ENCODE data around the gene CDK19. TPM values are rescaled to one million over a fixed set of nuclear protein-coding genes. Genes with fewer than 3 reads are reported as not detected.
"Not testable (repeated sequence)": the region's sequence is repeated elsewhere in the genome, so short reads cannot be mapped to it uniquely, and the experiment has no call there.

The CDK19 gene
- total and polyA plus RNA-seq, 4 experiments from 2014 or later: 1.0 to 24.3 (median 13.2) TPM

GRCh38 chr6:110748453-110748852 is 66.8 kb downstream of the CDK19 start:
- H3K27me3 ChIP-seq (ENCODE audit: insufficient read depth, low read length): no peaks in the 10 kb centered on the region

GRCh38 chr6:110746680-110747079 is 68.6 kb downstream of the CDK19 start:
- Mint-ChIP-seq H3K36me3 (peaks cover 21 to 32% of the 10 kb centered on the region in 2 donors), H3K4me3 (no peak overlapping the region), H3K27ac (peak overlapping the region in 1 of 7 donors; percentile 41), H3K4me1 (peaks cover 0 to 4% (median 2%) of the 10 kb centered on the region in 4 donors), H3K27me3 (no peaks in the 10 kb centered on the region), H3K9me3 (peaks cover 0 to 23% (median 18%) of the 10 kb centered on the region in 8 donors)
- H3K9me3 ChIP-seq (ENCODE audit: control insufficient read depth in 1 of 2, low read length in 2 of 2): no peaks in the 10 kb centered on the region
- no peak overlapping the region for H3K4me3 ChIP-seq (ENCODE audit: low read length in 2 of 2)
- no peak overlapping the region for H3K27ac ChIP-seq (ENCODE audit: low read depth, low read length)
- no peaks in the 10 kb centered on the region for H3K27me3 ChIP-seq (ENCODE audit: insufficient read depth, low read length)
- no peaks in the 10 kb centered on the region for H3K4me1 ChIP-seq (ENCODE audit: insufficient read depth, low read length)
- H3K36me3 ChIP-seq (ENCODE audit: insufficient read depth, low read length): no peaks in the 10 kb centered on the region
- intact Hi-C loops (cut with micrococcal nuclease): no loop called here
- ChIA-PET CTCF (ENCODE audit: partially characterized antibody) (no interaction called here), POLR2A (ENCODE audit: partially characterized antibody) (interaction anchor here (0.6 kb wide), 1 partner anchor 202 kb away, joined by 3 read pairs; no protein-coding TSS in a partner anchor)
- no peak for DNase-seq

More at GRCh38 chr6:110748453-110748852, 66.8 kb downstream of the CDK19 start:
- no peak overlapping the region for H3K4me3 Mint-ChIP-seq
- H3K4me3 ChIP-seq (ENCODE audit: low read length in 2 of 2): no peak overlapping the region
- intact Hi-C loops (cut with micrococcal nuclease): no loop called here
- no peak for DNase-seq
- H3K9me3 Mint-ChIP-seq: peaks cover 0 to 7% (median under 1%) of the 10 kb centered on the region in 8 donors
- H3K36me3 Mint-ChIP-seq: peaks cover 7 to 15% of the 10 kb centered on the region in 2 donors
- peaks cover 0 to 5% (median 2%) of the 10 kb centered on the region in 4 donors for H3K4me1 Mint-ChIP-seq
- H3K9me3 ChIP-seq (ENCODE audit: control insufficient read depth in 1 of 2, low read length in 2 of 2): no peaks in the 10 kb centered on the region
- POLR2A ChIA-PET (ENCODE audit: partially characterized antibody): no interaction called here
- no peak overlapping the region for H3K27ac ChIP-seq (ENCODE audit: low read depth, low read length)
- H3K27ac Mint-ChIP-seq: no peak overlapping the region
- no peaks in the 10 kb centered on the region for H3K36me3 ChIP-seq (ENCODE audit: insufficient read depth, low read length)
- H3K27me3 Mint-ChIP-seq: no peaks in the 10 kb centered on the region
- H3K4me1 ChIP-seq (ENCODE audit: insufficient read depth, low read length): no peaks in the 10 kb centered on the region
- CTCF ChIA-PET (ENCODE audit: partially characterized antibody): interaction anchor here (1.3 kb wide), 1 partner anchor 130 kb away, joined by 3 read pairs; no protein-coding TSS in a partner anchor

GRCh38 chr6:110744991-110745390 is 70.3 kb downstream of the CDK19 start:
- Histone ChIP-seq H3K4me1 (ENCODE audit: insufficient read depth, low read length) (no peaks in the 10 kb centered on the region), H3K36me3 (ENCODE audit: insufficient read depth, low read length) (no peaks in the 10 kb centered on the region), H3K27ac (ENCODE audit: low read depth, low read length) (no peak overlapping the region), H3K27me3 (ENCODE audit: insufficient read depth, low read length) (no peaks in the 10 kb centered on the region), H3K4me3 (ENCODE audit: low read length in 2 of 2) (no peak overlapping the region), H3K9me3 (ENCODE audit: control insufficient read depth in 1 of 2, low read length in 2 of 2) (no peaks in the 10 kb centered on the region)
- H3K9me3 Mint-ChIP-seq: peaks cover 0 to 33% (median 31%) of the 10 kb centered on the region in 8 donors
- H3K36me3 Mint-ChIP-seq: peaks cover 34 to 47% of the 10 kb centered on the region in 2 donors
- POLR2A ChIA-PET (ENCODE audit: partially characterized antibody): interaction anchor here (0.6 kb wide), 1 partner anchor 67 kb away, joined by 5 read pairs; no protein-coding TSS in a partner anchor
- intact Hi-C loops (cut with micrococcal nuclease): no loop called here
- H3K4me3 Mint-ChIP-seq: no peak overlapping the region
- CTCF ChIA-PET (ENCODE audit: partially characterized antibody): no interaction called here
- no peak overlapping the region for H3K27ac Mint-ChIP-seq
- no peaks in the 10 kb centered on the region for H3K27me3 Mint-ChIP-seq
- DNase-seq: no peak
- peaks cover 0 to 6% (median 2%) of the 10 kb centered on the region in 4 donors for H3K4me1 Mint-ChIP-seq

- H3K4me1 Mint-ChIP-seq; DNase-seq; H3K4me1 ChIP-seq (ENCODE audit: insufficient read depth, low read length); H3K27me3 ChIP-seq (ENCODE audit: insufficient read depth, low read length); H3K27ac Mint-ChIP-seq; H3K36me3 ChIP-seq (ENCODE audit: insufficient read depth, low read length); H3K4me3 ChIP-seq (ENCODE audit: low read length in 2 of 2); POLR2A ChIA-PET (ENCODE audit: partially characterized antibody); H3K27me3 Mint-ChIP-seq; H3K4me3 Mint-ChIP-seq; H3K9me3 ChIP-seq (ENCODE audit: control insufficient read depth in 1 of 2, low read length in 2 of 2); intact Hi-C loops (cut with micrococcal nuclease); CTCF ChIA-PET (ENCODE audit: partially characterized antibody); H3K27ac ChIP-seq (ENCODE audit: low read depth, low read length): not testable (repeated sequence)
- peaks cover 0 to 33% (median 31%) of the 10 kb centered on the region in 8 donors for H3K9me3 Mint-ChIP-seq
- peaks cover 41 to 48% of the 10 kb centered on the region in 2 donors for H3K36me3 Mint-ChIP-seq
These were observed 72.7 kb downstream of the CDK19 start for GRCh38 chr6:110742552-110742951.

- intact Hi-C loops (cut with micrococcal nuclease): no loop called here
- Histone ChIP-seq H3K36me3 (ENCODE audit: insufficient read depth, low read length) (no peaks in the 10 kb centered on the region), H3K4me1 (ENCODE audit: insufficient read depth, low read length) (no peaks in the 10 kb centered on the region), H3K27ac (ENCODE audit: low read depth, low read length) (no peak overlapping the region), H3K4me3 (ENCODE audit: low read length in 2 of 2) (no peak overlapping the region), H3K9me3 (ENCODE audit: control insufficient read depth in 1 of 2, low read length in 2 of 2) (no peaks in the 10 kb centered on the region), H3K27me3 (ENCODE audit: insufficient read depth, low read length) (no peaks in the 10 kb centered on the region)
- H3K9me3 Mint-ChIP-seq: peaks cover 0 to 33% (median 31%) of the 10 kb centered on the region in 8 donors
- CTCF ChIA-PET (ENCODE audit: partially characterized antibody): no interaction called here
- H3K4me1 Mint-ChIP-seq: peaks cover 0 to 2% (median 0%) of the 10 kb centered on the region in 4 donors
- no peak overlapping the region for H3K27ac Mint-ChIP-seq
- no peak overlapping the region for H3K4me3 Mint-ChIP-seq
- POLR2A ChIA-PET (ENCODE audit: partially characterized antibody): interaction anchor here (1.2 kb wide), 2 partner anchors 133 to 137 kb away, joined by 5 read pairs; partner anchors contain the start of gene AMD1
- no peaks in the 10 kb centered on the region for H3K27me3 Mint-ChIP-seq
- no peak for DNase-seq
- peaks cover 39 to 47% of the 10 kb centered on the region in 2 donors for H3K36me3 Mint-ChIP-seq
These were observed 73.8 kb downstream of the CDK19 start for GRCh38 chr6:110741517-110741916.

- Histone ChIP-seq H3K27me3 (ENCODE audit: insufficient read depth, low read length) (no peaks in the 10 kb centered on the region), H3K27ac (ENCODE audit: low read depth, low read length) (no peak overlapping the region), H3K4me3 (ENCODE audit: low read length in 2 of 2) (no peak overlapping the region), H3K9me3 (ENCODE audit: control insufficient read depth in 1 of 2, low read length in 2 of 2) (no peaks in the 10 kb centered on the region), H3K4me1 (ENCODE audit: insufficient read depth, low read length) (no peaks in the 10 kb centered on the region), H3K36me3 (ENCODE audit: insufficient read depth, low read length) (no peaks in the 10 kb centered on the region)
- Mint-ChIP-seq H3K36me3 (peaks cover 42 to 43% of the 10 kb centered on the region in 2 donors), H3K27me3 (no peaks in the 10 kb centered on the region), H3K9me3 (peaks cover 0 to 32% (median 30%) of the 10 kb centered on the region in 8 donors), H3K27ac (peak overlapping the region in 1 of 7 donors; percentile 35), H3K4me1 (peaks cover 0 to 2% (median 0%) of the 10 kb centered on the region in 4 donors), H3K4me3 (no peak overlapping the region)
- ChIA-PET CTCF (ENCODE audit: partially characterized antibody) (no interaction called here), POLR2A (ENCODE audit: partially characterized antibody) (no interaction called here)
- DNase-seq: no peak
- intact Hi-C loops (cut with micrococcal nuclease): no loop called here
These were observed 76.3 kb downstream of the CDK19 start for GRCh38 chr6:110738899-110739365.

- peaks cover 21 to 25% of the 10 kb centered on the region in 2 donors for H3K36me3 Mint-ChIP-seq
- H3K27ac Mint-ChIP-seq: no peak overlapping the region
- ChIA-PET POLR2A (ENCODE audit: partially characterized antibody) (no interaction called here), CTCF (ENCODE audit: partially characterized antibody) (no interaction called here)
- no peak overlapping the region for H3K27ac ChIP-seq (ENCODE audit: low read depth, low read length)
- no peaks in the 10 kb centered on the region for H3K9me3 ChIP-seq (ENCODE audit: control insufficient read depth in 1 of 2, low read length in 2 of 2)
- H3K4me1 Mint-ChIP-seq: no peaks in the 10 kb centered on the region
- no peak overlapping the region for H3K4me3 ChIP-seq (ENCODE audit: low read length in 2 of 2)
- no peak for DNase-seq
- H3K27me3 Mint-ChIP-seq: no peaks in the 10 kb centered on the region
- H3K36me3 ChIP-seq (ENCODE audit: insufficient read depth, low read length): no peaks in the 10 kb centered on the region
- no peaks in the 10 kb centered on the region for H3K4me1 ChIP-seq (ENCODE audit: insufficient read depth, low read length)
- intact Hi-C loops (cut with micrococcal nuclease): no loop called here
- H3K9me3 Mint-ChIP-seq: peaks cover 0 to 6% (median 2%) of the 10 kb centered on the region in 8 donors
- H3K4me3 Mint-ChIP-seq: no peak overlapping the region
- no peaks in the 10 kb centered on the region for H3K27me3 ChIP-seq (ENCODE audit: insufficient read depth, low read length)
These were observed 79.6 kb downstream of the CDK19 start for GRCh38 chr6:110735666-110736065.
